Measurements from ENCODE around the gene MLLT1. TPM values are rescaled to one million over a fixed set of nuclear protein-coding genes. Genes with fewer than 3 reads are reported as not detected.

The MLLT1 gene
- total RNA-seq, 1 experiment from 2014 or later, result 54.9 TPM

DNA sequence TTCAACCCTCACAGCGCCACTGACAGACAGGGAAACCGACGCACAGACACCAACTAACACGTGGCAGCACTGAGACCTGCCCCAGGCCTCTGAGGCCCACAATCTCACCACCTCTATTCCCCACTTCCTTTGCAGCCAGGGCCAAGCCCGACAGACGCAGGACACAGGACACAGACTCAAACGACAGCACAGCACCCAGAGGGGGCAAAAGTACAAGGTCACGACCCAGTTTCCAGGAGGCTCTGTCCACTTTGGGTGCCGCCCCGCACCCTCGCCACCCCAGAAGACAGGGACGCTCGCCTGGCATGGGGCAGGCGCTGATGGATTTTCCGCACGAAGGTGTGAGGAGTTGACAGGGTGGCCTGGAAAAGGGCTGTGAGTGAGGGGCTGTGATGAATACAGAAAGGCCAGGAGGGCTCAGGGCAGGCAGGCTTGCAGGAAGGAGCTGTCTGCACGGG is 48.8 kb downstream of the MLLT1 start:
- H3K56ac ChIP-seq (ENCODE audit: insufficient read length, low read depth, low read length), result no peak overlapping the region
- no peak overlapping the region for H2AK5ac ChIP-seq (ENCODE audit: insufficient read length, low read length)
- peaks cover 24 to 34% of the 10 kb centered on the region in 2 experiments for H3K4me1 Mint-ChIP-seq
- H2AFZ ChIP-seq (ENCODE audit: low read length), result no peak overlapping the region
- H4K5ac ChIP-seq (ENCODE audit: insufficient read length, low read depth, low read length), result no peak overlapping the region
- peaks cover 2% of the 10 kb centered on the region for H3K79me1 ChIP-seq (ENCODE audit: insufficient read depth, low read depth, low read length, poor library complexity, severe bottlenecking)
- H3K79me2 ChIP-seq (ENCODE audit: insufficient read depth, low read length), result peaks cover 3% of the 10 kb centered on the region; the same call in 1 of the 2 replicates
- H2BK5ac ChIP-seq (ENCODE audit: insufficient read length, low read length), result no peak overlapping the region
- H3K27me3 Mint-ChIP-seq (ENCODE audit: low read depth), result no peaks in the 10 kb centered on the region; the same call in none of the 2 replicates
- no peak overlapping the region for H2BK12ac ChIP-seq (ENCODE audit: insufficient read length, low read depth, low read length)
- H3T11ph ChIP-seq (ENCODE audit: low read length), result no peak overlapping the region
- H3K9me3 Mint-ChIP-seq, result no peaks in the 10 kb centered on the region; a peak in 1 of 5 replicates
- H3K36me3 Mint-ChIP-seq (ENCODE audit: insufficient read depth in 1 of 3, low read depth in 3 of 3), result peaks cover 14 to 23% (median 19%) of the 10 kb centered on the region in 3 experiments
- H3K4me2 ChIP-seq (ENCODE audit: insufficient read depth, insufficient read length, low read length), result no peak overlapping the region
- no CpG with 5 or more reads among the region's 17 CpGs for WGBS (ENCODE audit: extremely low coverage, insufficient read length, low lambda C conversion rate)
- H2BK15ac ChIP-seq (ENCODE audit: low read depth, low read length), result no peak overlapping the region
- no peaks in the 10 kb centered on the region for H3K27me3 ChIP-seq (ENCODE audit: insufficient read depth, low read length)
- H4K8ac ChIP-seq (replicated peaks; ENCODE audit: insufficient read length, low read depth, low read length), result no peak overlapping the region
- H3K4me3 Mint-ChIP-seq, result no peak overlapping the region
- no peaks in the 10 kb centered on the region for H3K4me1 ChIP-seq (ENCODE audit: insufficient read depth, low read length)
- no peak overlapping the region for H3K27ac ChIP-seq (ENCODE audit: insufficient read length, low read depth, low read length)
- TF ChIP-seq, protein P1, sequence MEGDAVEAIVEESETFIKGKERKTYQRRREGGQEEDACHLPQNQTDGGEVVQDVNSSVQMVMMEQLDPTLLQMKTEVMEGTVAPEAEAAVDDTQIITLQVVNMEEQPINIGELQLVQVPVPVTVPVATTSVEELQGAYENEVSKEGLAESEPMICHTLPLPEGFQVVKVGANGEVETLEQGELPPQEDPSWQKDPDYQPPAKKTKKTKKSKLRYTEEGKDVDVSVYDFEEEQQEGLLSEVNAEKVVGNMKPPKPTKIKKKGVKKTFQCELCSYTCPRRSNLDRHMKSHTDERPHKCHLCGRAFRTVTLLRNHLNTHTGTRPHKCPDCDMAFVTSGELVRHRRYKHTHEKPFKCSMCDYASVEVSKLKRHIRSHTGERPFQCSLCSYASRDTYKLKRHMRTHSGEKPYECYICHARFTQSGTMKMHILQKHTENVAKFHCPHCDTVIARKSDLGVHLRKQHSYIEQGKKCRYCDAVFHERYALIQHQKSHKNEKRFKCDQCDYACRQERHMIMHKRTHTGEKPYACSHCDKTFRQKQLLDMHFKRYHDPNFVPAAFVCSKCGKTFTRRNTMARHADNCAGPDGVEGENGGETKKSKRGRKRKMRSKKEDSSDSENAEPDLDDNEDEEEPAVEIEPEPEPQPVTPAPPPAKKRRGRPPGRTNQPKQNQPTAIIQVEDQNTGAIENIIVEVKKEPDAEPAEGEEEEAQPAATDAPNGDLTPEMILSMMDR (conservative IDR thresholded peaks at IDR 0.05), result no peak
- no peak overlapping the region for H2BK120ac ChIP-seq (ENCODE audit: low read depth, low read length, poor library complexity, severe bottlenecking)
- peak overlapping the region in 2 of 3 experiments; percentile 79 to 92; a peak in 5 of 7 replicates for H3K27ac Mint-ChIP-seq
- no peak overlapping the region for H3K23ac ChIP-seq (ENCODE audit: insufficient read length, low read depth, low read length)
- H3K4ac ChIP-seq (ENCODE audit: low read depth, low read length), result no peak overlapping the region
- H3K9me3 ChIP-seq (ENCODE audit: control insufficient read depth, low read depth, low read length), result no peaks in the 10 kb centered on the region
- H3K14ac ChIP-seq (ENCODE audit: insufficient read depth, low read length), result no peak overlapping the region
- DNase-seq, result no peak
- no peak overlapping the region for H4K91ac ChIP-seq (ENCODE audit: insufficient read length, low read depth, low read length)
- no peak overlapping the region for H3K18ac ChIP-seq (ENCODE audit: insufficient read length, low read depth, low read length)
- no peaks in the 10 kb centered on the region for H3K23me2 ChIP-seq (ENCODE audit: insufficient read length, low read depth, low read length, poor library complexity, severe bottlenecking)
- no peak overlapping the region for H3K9ac ChIP-seq (ENCODE audit: extremely low read depth, insufficient read length, low read length)
- H4K20me1 ChIP-seq (ENCODE audit: control insufficient read depth, insufficient read depth, insufficient read length), result no peaks in the 10 kb centered on the region
- no peak overlapping the region for H2BK20ac ChIP-seq (ENCODE audit: low read depth, low read length, poor library complexity, severe bottlenecking)
